ENCODE measurements around the gene ACSBG1. TPM values are rescaled to one million over a fixed set of nuclear protein-coding genes. Genes with fewer than 3 reads are reported as not detected.

ACSBG1 gene
- total RNA-seq, 2 experiments from 2014 or later, result 0.30 to 0.41 TPM

GRCh38 chr15:78244893-78245292 is 10.5 kb upstream of the ACSBG1 start:
- Histone ChIP-seq H4K20me1 (ENCODE audit: insufficient read depth, low read length) (no peaks in the 10 kb centered on the region), H2AFZ (ENCODE audit: low read length) (no peak overlapping the region), H3K4me1 (ENCODE audit: insufficient read depth, low read length, poor library complexity, severe bottlenecking) (no peaks in the 10 kb centered on the region), H3K36me3 (ENCODE audit: insufficient read depth, low read length) (no peaks in the 10 kb centered on the region), H3K9me3 (ENCODE audit: low read length) (no peaks in the 10 kb centered on the region), H3K79me2 (ENCODE audit: insufficient read depth, low read depth, low read length) (no peaks in the 10 kb centered on the region), H3K4me3 (ENCODE audit: low read depth, low read length, poor library complexity, severe bottlenecking) (no peak overlapping the region), H3K4me2 (ENCODE audit: low read length) (no peak overlapping the region), H3K9me2 (ENCODE audit: insufficient read depth, low read length) (no peaks in the 10 kb centered on the region), H3K27ac (ENCODE audit: low read depth, low read length, poor library complexity, severe bottlenecking) (no peak overlapping the region)
- intact Hi-C loops (cut with micrococcal nuclease; ENCODE audit: unreplicated experiment), result loop anchor here (5.0 to 10.0 kb wide), 2 partner anchors 113 to 340 kb away; partner anchors contain the start of gene CIB2
- DNase-seq (ENCODE audit: low spot score), result no peak
- ChIA-PET POLR2A (interaction anchor here (1.2 kb wide), 1 partner anchor 21 kb away, joined by 3 read pairs; no protein-coding TSS in a partner anchor), CTCF (ENCODE audit: unreplicated experiment) (no interaction called here)
- BruUV-seq (replicated peaks), result no TSS peak
- TF ChIP-seq, protein P1, sequence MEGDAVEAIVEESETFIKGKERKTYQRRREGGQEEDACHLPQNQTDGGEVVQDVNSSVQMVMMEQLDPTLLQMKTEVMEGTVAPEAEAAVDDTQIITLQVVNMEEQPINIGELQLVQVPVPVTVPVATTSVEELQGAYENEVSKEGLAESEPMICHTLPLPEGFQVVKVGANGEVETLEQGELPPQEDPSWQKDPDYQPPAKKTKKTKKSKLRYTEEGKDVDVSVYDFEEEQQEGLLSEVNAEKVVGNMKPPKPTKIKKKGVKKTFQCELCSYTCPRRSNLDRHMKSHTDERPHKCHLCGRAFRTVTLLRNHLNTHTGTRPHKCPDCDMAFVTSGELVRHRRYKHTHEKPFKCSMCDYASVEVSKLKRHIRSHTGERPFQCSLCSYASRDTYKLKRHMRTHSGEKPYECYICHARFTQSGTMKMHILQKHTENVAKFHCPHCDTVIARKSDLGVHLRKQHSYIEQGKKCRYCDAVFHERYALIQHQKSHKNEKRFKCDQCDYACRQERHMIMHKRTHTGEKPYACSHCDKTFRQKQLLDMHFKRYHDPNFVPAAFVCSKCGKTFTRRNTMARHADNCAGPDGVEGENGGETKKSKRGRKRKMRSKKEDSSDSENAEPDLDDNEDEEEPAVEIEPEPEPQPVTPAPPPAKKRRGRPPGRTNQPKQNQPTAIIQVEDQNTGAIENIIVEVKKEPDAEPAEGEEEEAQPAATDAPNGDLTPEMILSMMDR (conservative IDR thresholded peaks at IDR 0.05; ENCODE audit: low read length), result no peak
- TF ChIP-seq EZH2phosphoT487 (IDR thresholded peaks at IDR 0.05; ENCODE audit: borderline replicate concordance, low read depth, low read length), result no peak

- H3K79me2 ChIP-seq (ENCODE audit: insufficient read depth, low read depth, low read length), result no peaks in the 10 kb centered on the region
- H3K4me2 ChIP-seq (ENCODE audit: low read length), result no peak overlapping the region
- H3K27ac ChIP-seq (ENCODE audit: low read depth, low read length, poor library complexity, severe bottlenecking), result no peak overlapping the region
- ChIA-PET POLR2A (interaction anchor here (1.2 kb wide), 1 partner anchor 20 kb away, joined by 3 read pairs; no protein-coding TSS in a partner anchor), CTCF (ENCODE audit: unreplicated experiment) (no interaction called here)
- no peaks in the 10 kb centered on the region for H3K9me3 ChIP-seq (ENCODE audit: low read length)
- no peak overlapping the region for H3K4me3 ChIP-seq (ENCODE audit: low read depth, low read length, poor library complexity, severe bottlenecking)
- no peaks in the 10 kb centered on the region for H3K4me1 ChIP-seq (ENCODE audit: insufficient read depth, low read length, poor library complexity, severe bottlenecking)
- TF ChIP-seq, protein P1 (conservative IDR thresholded peaks at IDR 0.05; ENCODE audit: low read length), result no peak
- TF ChIP-seq EZH2phosphoT487 (IDR thresholded peaks at IDR 0.05; ENCODE audit: borderline replicate concordance, low read depth, low read length), result no peak
- intact Hi-C loops (cut with micrococcal nuclease; ENCODE audit: unreplicated experiment), result loop anchor here (5.0 to 10.0 kb wide), 2 partner anchors 112 to 339 kb away; partner anchors contain the start of gene CIB2
- H3K36me3 ChIP-seq (ENCODE audit: insufficient read depth, low read length), result no peaks in the 10 kb centered on the region
- DNase-seq (ENCODE audit: low spot score), result no peak
- H3K9me2 ChIP-seq (ENCODE audit: insufficient read depth, low read length), result no peaks in the 10 kb centered on the region
- no TSS peak for BruUV-seq (replicated peaks)
- no peak overlapping the region for H2AFZ ChIP-seq (ENCODE audit: low read length)
- no peaks in the 10 kb centered on the region for H4K20me1 ChIP-seq (ENCODE audit: insufficient read depth, low read length)
These were observed 9.7 kb upstream of the ACSBG1 start for GRCh38 chr15:78244101-78244500.

GRCh38 chr15:78243491-78243941 is 9.2 kb upstream of the ACSBG1 start:
- no peaks in the 10 kb centered on the region for H4K20me1 ChIP-seq (ENCODE audit: insufficient read depth, low read length)
- no peak overlapping the region for H2AFZ ChIP-seq (ENCODE audit: low read length)
- no peaks in the 10 kb centered on the region for H3K79me2 ChIP-seq (ENCODE audit: insufficient read depth, low read depth, low read length)
- TF ChIP-seq, protein P1 (conservative IDR thresholded peaks at IDR 0.05; ENCODE audit: low read length), result no peak
- no peak for TF ChIP-seq EZH2phosphoT487 (IDR thresholded peaks at IDR 0.05; ENCODE audit: borderline replicate concordance, low read depth, low read length)
- no peak for DNase-seq (ENCODE audit: low spot score)
- no peaks in the 10 kb centered on the region for H3K9me2 ChIP-seq (ENCODE audit: insufficient read depth, low read length)
- H3K27ac ChIP-seq (ENCODE audit: low read depth, low read length, poor library complexity, severe bottlenecking), result no peak overlapping the region
- ChIA-PET CTCF (ENCODE audit: unreplicated experiment) (no interaction called here), POLR2A (interaction anchor here (1.2 kb wide), 1 partner anchor 20 kb away, joined by 3 read pairs; no protein-coding TSS in a partner anchor)
- H3K4me1 ChIP-seq (ENCODE audit: insufficient read depth, low read length, poor library complexity, severe bottlenecking), result no peaks in the 10 kb centered on the region
- H3K4me2 ChIP-seq (ENCODE audit: low read length), result no peak overlapping the region
- H3K4me3 ChIP-seq (ENCODE audit: low read depth, low read length, poor library complexity, severe bottlenecking), result no peak overlapping the region
- H3K9me3 ChIP-seq (ENCODE audit: low read length), result no peaks in the 10 kb centered on the region
- no TSS peak for BruUV-seq (replicated peaks)
- intact Hi-C loops (cut with micrococcal nuclease; ENCODE audit: unreplicated experiment), result loop anchor here (5.0 to 10.0 kb wide), 2 partner anchors 111 to 339 kb away; partner anchors contain the start of gene CIB2
- no peaks in the 10 kb centered on the region for H3K36me3 ChIP-seq (ENCODE audit: insufficient read depth, low read length)

All from OCI-LY7 (cell line).